ENCODE data around the gene VPS33B.
"Not testable (repeated sequence)": the region's sequence is repeated elsewhere in the genome, so short reads cannot be mapped to it uniquely, and the experiment has no call there.

The VPS33B gene

GRCh38 chr15:91022075-91022831 lies at the start of gene VPS33B:
Gene VPS33B, minus strand, starts transcription at chr15:91022594. Its CDS starts 345 bp downstream, at chr15:91022249.
- DNase-seq, result peak; percentile 92

- DNase-seq, result no peak
Measured at GRCh38 chr15:91072161-91072560, 49.8 kb upstream of the VPS33B start.

GRCh38 chr15:91070872-91071271 lies 48.5 kb upstream of the VPS33B start:
- no peak for DNase-seq

GRCh38 chr15:91068966-91069365 lies 46.6 kb upstream of the VPS33B start:
- DNase-seq, result no peak

GRCh38 chr15:91068436-91068835 lies 46.0 kb upstream of the VPS33B start:
- no peak for DNase-seq

- no peak for DNase-seq
Measured at GRCh38 chr15:91067036-91067435, 44.6 kb upstream of the VPS33B start.

- no peak for DNase-seq
Measured at GRCh38 chr15:91065505-91065904, 43.1 kb upstream of the VPS33B start.

GRCh38 chr15:91061997-91062396 lies 39.6 kb upstream of the VPS33B start:
- DNase-seq, result no peak

- DNase-seq, result no peak
Measured at GRCh38 chr15:91061230-91061629, 38.8 kb upstream of the VPS33B start.

GRCh38 chr15:91055548-91056331 lies 33.3 kb upstream of the VPS33B start:
- peak; percentile 51 for DNase-seq

- DNase-seq, result no peak
Measured at GRCh38 chr15:91054816-91055215, 32.4 kb upstream of the VPS33B start.

GRCh38 chr15:91051248-91051647 lies 28.9 kb upstream of the VPS33B start:
- no peak for DNase-seq

GRCh38 chr15:91050128-91050455 lies 27.7 kb upstream of the VPS33B start:
- no peak for DNase-seq

- peak; percentile 74 for DNase-seq
Measured at GRCh38 chr15:91049378-91050127, 27.2 kb upstream of the VPS33B start.

- no peak for DNase-seq
Measured at GRCh38 chr15:91047545-91048199, 25.3 kb upstream of the VPS33B start.

- not testable (repeated sequence) for DNase-seq
Measured at GRCh38 chr15:91046056-91046455, 23.7 kb upstream of the VPS33B start.

- DNase-seq, result no peak
Measured at GRCh38 chr15:91045065-91045464, 22.7 kb upstream of the VPS33B start.

GRCh38 chr15:91043202-91043874 lies 20.9 kb upstream of the VPS33B start:
- no peak for DNase-seq

- no peak for DNase-seq
Measured at GRCh38 chr15:91040856-91041255, 18.5 kb upstream of the VPS33B start.

- no peak for DNase-seq
Measured at GRCh38 chr15:91039996-91040395, 17.6 kb upstream of the VPS33B start.

- DNase-seq, result no peak
Measured at GRCh38 chr15:91032919-91033803, 10.8 kb upstream of the VPS33B start.

All from femur (tissue), 1 donor.